K562 (cell line): Measurements from ENCODE around the gene FOXL2NB. TPM values are rescaled to one million over a fixed set of nuclear protein-coding genes. Genes with fewer than 3 reads are reported as not detected.

Experiments
- ATAC-seq: fragments of 200-7000 bp; cut with Tn5 transposase; 3 replicates; pipeline ENCODE4 v1.9.1; 2020; ENCODE audit warnings: moderate library complexity
- BruUV-seq: library from RNA; stranded (reverse); fragments of 400-500 nt; replicated peaks from 2 replicates; lab custom pipeline; 2021; lab: Mats Ljungman, UMichigan
- CTCF ChIA-PET: fragments of 300-600 bp; formaldehyde crosslinking; extraction: SDS; loops from one replicate; lab custom pipeline; 2021; ENCODE audit warnings: low intra/inter-chr PET ratio; lab: Yijun Ruan, JAX
- POLR2A ChIA-PET: fragments of 300-600, 350-650 bp; sonication (Branson Sonifier 250); formaldehyde crosslinking; extraction: SDS; loops from one replicate; lab custom pipeline; 2021; ENCODE audit warnings: antibody characterized with exemption, inconsistent platforms; lab: Yijun Ruan, JAX
- DNase-seq, 4 experiments: peaks; one replicate each; pipeline versions ENCODE4 v3.0.0 to v3.0.0-alpha.2; 2011 to 2018; ENCODE audit warnings: low spot score in 3 of 4, mixed read lengths in 3 of 4; ENCODE audit errors: extremely low read depth in 1 of 4
- FAIRE-seq: peaks from 2 replicates; lab custom pipeline; 2011; peaks lifted over from hg19 to GRCh38; lab: Jason Lieb, UNC
- H2AFZ ChIP-seq: 2 replicates; pipeline ENCODE4 v1.6.0; 2011; ENCODE audit warnings: low read depth, low read length, control low read depth, inconsistent platforms
- H3K27ac ChIP-seq: fragments of 200-600 bp; 3 replicates; pipeline ENCODE4 v1.8.0; 2011; ENCODE audit warnings: low read depth, mild to moderate bottlenecking, control low read depth, inconsistent platforms, low read length, moderate library complexity, mixed read lengths; ENCODE audit errors: extremely low read depth
- H3K27me3 ChIP-seq, 2 experiments: fragments of 300-600 bp in 1 of 2; 2 replicates in 1 of 2; 3 replicates in 1 of 2; pipeline versions ENCODE4 v1.6.0 to v1.8.0; 2011; ENCODE audit warnings: inconsistent platforms in 2 of 2, low read length in 2 of 2, mild to moderate bottlenecking in 1 of 2, mixed read lengths in 1 of 2, moderate library complexity in 1 of 2; ENCODE audit not compliant: control insufficient read depth in 2 of 2, insufficient read depth in 2 of 2
- H3K36me3 ChIP-seq: fragments of 300-600 bp; 3 replicates; pipeline ENCODE4 v1.8.0; 2011; ENCODE audit warnings: mild to moderate bottlenecking, low read length, inconsistent platforms; ENCODE audit not compliant: control insufficient read depth, insufficient read depth
- H3K4me1 ChIP-seq, 2 experiments: fragments of 200-600 bp in 1 of 2; replicated peaks in 1 of 2; 2 replicates in 1 of 2; 3 replicates in 1 of 2; pipeline versions ENCODE4 v1.5.1 to v1.8.0; 2011; ENCODE audit warnings: inconsistent platforms in 2 of 2, low read length in 2 of 2, mild to moderate bottlenecking in 1 of 2, mixed read lengths in 1 of 2, moderate library complexity in 1 of 2; ENCODE audit not compliant: control insufficient read depth in 2 of 2, insufficient read depth in 2 of 2
- H3K4me2 ChIP-seq: 2 replicates; pipeline ENCODE4 v1.6.1; 2011; ENCODE audit warnings: low read length, control low read depth, inconsistent platforms, mixed read lengths; ENCODE audit not compliant: insufficient read depth
- H3K4me3 ChIP-seq: fragments of 200-600 bp; sonication (generic), shearing (Covaris generic); 2 replicates; pipeline ENCODE4 v1.5.1; 2016; ENCODE audit warnings: control low read depth, inconsistent platforms
- H3K79me2 ChIP-seq: fragments of 200-600 bp; 3 replicates; pipeline ENCODE4 v1.8.0; 2011; ENCODE audit warnings: low read length, inconsistent platforms; ENCODE audit not compliant: control insufficient read depth, insufficient read depth
- H3K9ac ChIP-seq, 2 experiments: 2 replicates each; pipeline versions ENCODE4 v1.6.0 to v1.6.1; 2011; ENCODE audit warnings: low read depth in 2 of 2, low read length in 2 of 2, control low read depth in 1 of 2, inconsistent platforms in 1 of 2, mild to moderate bottlenecking in 1 of 2, mixed read lengths in 1 of 2; ENCODE audit not compliant: insufficient read depth in 1 of 2
- H3K9me1 ChIP-seq: one replicate; pipeline ENCODE4 v1.6.0; 2011; ENCODE audit warnings: inconsistent platforms, mild to moderate bottlenecking, low read length, moderate library complexity; ENCODE audit not compliant: control insufficient read depth, insufficient read depth
- H3K9me3 ChIP-seq: replicated peaks from 2 replicates; pipeline ENCODE4 v1.5.1; 2011; ENCODE audit warnings: low read depth, low read length, inconsistent platforms; ENCODE audit not compliant: control insufficient read depth, insufficient read depth
- H4K20me1 ChIP-seq: replicated peaks from 2 replicates; pipeline ENCODE4 v1.6.1; 2011; ENCODE audit warnings: low read length, inconsistent platforms, mixed read lengths; ENCODE audit not compliant: control insufficient read depth, insufficient read depth
- DDX20 ChIP-seq: fragments of 450-650 bp; IDR thresholded peaks from 2 replicates; pipeline ENCODE4 v1.6.1; 2016; ENCODE audit warnings: missing genetic modification characterization, low read depth, mild to moderate bottlenecking, missing compliant biosample characterization, moderate library complexity
- FOXK1 ChIP-seq: sonication (generic); formaldehyde crosslinking; IDR thresholded peaks from 2 replicates; pipeline ENCODE4 v1.8.0; 2022; ENCODE audit warnings: missing genetic modification reagents, mild to moderate bottlenecking, borderline replicate concordance
- HMGXB4 ChIP-seq: sonication (generic); formaldehyde crosslinking; IDR thresholded peaks from 2 replicates; pipeline ENCODE4 v1.8.1; 2023; ENCODE audit warnings: mild to moderate bottlenecking, missing genetic modification reagents
- NBN ChIP-seq: fragments of 450-650 bp; IDR thresholded peaks from 2 replicates; pipeline ENCODE4 v1.6.1; 2016; ENCODE audit warnings: low read depth, mild to moderate bottlenecking
- SRSF9 ChIP-seq: fragments of 200-400 bp; formaldehyde crosslinking; IDR thresholded peaks from 2 replicates; pipeline ENCODE4 v1.6.1; 2017; ENCODE audit warnings: low read depth, low read length, borderline replicate concordance
- TEAD2 ChIP-seq: fragments of 450-650 bp; IDR thresholded peaks from 2 replicates; pipeline ENCODE4 v1.6.1; 2016; ENCODE audit warnings: missing genetic modification characterization, control low read depth, missing compliant biosample characterization
- ZFPM2 ChIP-seq: fragments of 250-450 bp; sonication (Bioruptor Pico); IDR thresholded peaks from 2 replicates; pipeline ENCODE4 v1.5.1; 2022; ENCODE audit warnings: mild to moderate bottlenecking
- WGBS: fragments of 100-300 bp; shearing (Covaris generic); methylation state at CpG from one replicate; pipeline ENCODE4 v1.1.6; 2016; ENCODE audit warnings: low coverage, mixed read lengths; ENCODE audit not compliant: insufficient coverage; ENCODE audit errors: missing lambda C conversion rate; 5-methylcytosine and 5-hydroxymethylcytosine counted together
- in situ Hi-C: fragments of 300-500 bp; cut with MboI; formaldehyde crosslinking; loops from 4 replicates; pipeline ENCODE4 v1.15.0; 2018; ENCODE audit warnings: inconsistent platforms, mixed read lengths
- intact Hi-C: fragments of 100-400 bp; cut with micrococcal nuclease; formaldehyde crosslinking; loops from 2 replicates; pipeline ENCODE4 v1.14.2; 2022
- polyA plus RNA-seq, 8 experiments: library from polyadenylated mRNA; depleted of rRNA in 4 of 8; stranded (reverse) in 5 of 8; unstranded in 3 of 8; fragments of >200 nt; fragmentation: Nextera tagmentation in 2 of 8; fragmentation: Illumina TruSeq in 1 of 8; extraction: Ambion mirVana in 2 of 8; extraction: Trizol in 1 of 8; gene quantifications; 2 replicates each; pipeline versions ENCODE4 v1.2.1 to v1.2.3, GENCODE V29; 2011 to 2014; ENCODE audit warnings: inconsistent platforms in 1 of 8, missing spikeins in 1 of 8
- total RNA-seq, 7 experiments: library from RNA; depleted of rRNA in 6 of 7; stranded (reverse); fragments of >200 nt in 6 of 7; fragmentation: Illumina TruSeq in 2 of 7; extraction: Trizol in 2 of 7; gene quantifications; 2 replicates each; pipeline versions ENCODE4 v1.2.1 to v1.2.3, GENCODE V29; 2011 to 2021; ENCODE audit warnings: low replicate concordance in 1 of 7
- TF ChIP-seq, protein P1 (sequence below): sonication (generic); formaldehyde crosslinking; IDR thresholded peaks from 2 replicates; pipeline ENCODE4 v1.5.0; 2020; ENCODE audit warnings: missing genetic modification reagents

Gene FOXL2NB
- total and polyA plus RNA-seq, 9 of the 15 experiments (the other 6 are each of a cell fraction or from before 2014, with no cell fraction given) = 0.71 to 17.4 (median 9.0) TPM

GRCh38 chr3:138964264-138964663 is 17.2 kb downstream of the FOXL2NB start:
- ATAC-seq (no peak), FAIRE-seq (no peak), DNase-seq (no peak)
- Histone ChIP-seq H3K4me3 (no peak overlapping the region), H3K27me3 (peaks cover 2 to 4% of the 10 kb centered on the region in 2 experiments; a peak in 2 of 5 replicates), H2AFZ (no peak overlapping the region), H3K79me2 (no peaks in the 10 kb centered on the region), H3K27ac (no peak overlapping the region), H3K9me3 (peaks cover 3% of the 10 kb centered on the region; the same call in 1 of the 2 replicates), H3K9ac (no peak overlapping the region), H4K20me1 (no peaks in the 10 kb centered on the region), H3K36me3 (no peaks in the 10 kb centered on the region), H3K4me1 (peaks cover 0 to 9% of the 10 kb centered on the region in 2 experiments; a peak in 2 of 5 replicates), H3K4me2 (no peak overlapping the region), H3K9me1 (no peaks in the 10 kb centered on the region)
- no TSS peak for BruUV-seq
- ChIA-PET POLR2A (interaction anchor here (1.7 kb wide), 1 partner anchor 13 kb away, joined by 4 read pairs; no protein-coding TSS in a partner anchor), CTCF (no interaction called here)
- TF ChIP-seq DDX20 (tag) = no peak
- no peak for TF ChIP-seq SRSF9
- TF ChIP-seq, protein P1, sequence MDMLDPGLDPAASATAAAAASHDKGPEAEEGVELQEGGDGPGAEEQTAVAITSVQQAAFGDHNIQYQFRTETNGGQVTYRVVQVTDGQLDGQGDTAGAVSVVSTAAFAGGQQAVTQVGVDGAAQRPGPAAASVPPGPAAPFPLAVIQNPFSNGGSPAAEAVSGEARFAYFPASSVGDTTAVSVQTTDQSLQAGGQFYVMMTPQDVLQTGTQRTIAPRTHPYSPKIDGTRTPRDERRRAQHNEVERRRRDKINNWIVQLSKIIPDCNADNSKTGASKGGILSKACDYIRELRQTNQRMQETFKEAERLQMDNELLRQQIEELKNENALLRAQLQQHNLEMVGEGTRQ (CRISPR knock-in tag) = no peak
- TF ChIP-seq TEAD2 (tag) = no peak
- TF ChIP-seq FOXK1 = no peak
- TF ChIP-seq NBN = no peak
- TF ChIP-seq ZFPM2 = no peak
- no peak for TF ChIP-seq HMGXB4
- intact Hi-C loops = no loop called here
- WGBS = 3% methylated on average over 2 of the region's 2 CpGs
- in situ Hi-C loops = no loop called here
